ENCODE measurements around the gene DZANK1.

DNA sequence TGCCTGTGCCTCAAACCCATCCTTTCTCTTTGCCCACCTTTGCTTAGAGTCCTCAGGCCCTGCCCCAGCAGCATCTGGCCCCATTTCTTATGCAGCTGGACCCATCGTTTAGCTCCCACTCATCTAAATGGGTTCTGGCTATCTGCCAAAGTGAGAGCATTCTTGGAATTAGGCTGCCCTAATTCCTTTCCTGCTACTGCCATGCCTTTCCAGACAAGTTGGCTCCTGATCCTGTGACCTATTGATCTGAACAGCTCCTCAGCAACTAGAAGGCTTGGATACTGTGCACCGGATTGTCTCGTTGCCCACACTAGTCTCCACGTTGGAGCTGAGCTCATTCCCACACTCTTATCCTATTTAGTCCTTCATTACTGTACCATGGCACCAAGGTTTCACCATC lies 22.9 kb downstream of the DZANK1 start:
- TF ChIP-seq POLR2A (IDR thresholded peaks at IDR 0.05; ENCODE audit: low read depth, low read length) (no peak), POLR2AphosphoS5 (IDR thresholded peaks at IDR 0.05; ENCODE audit: low read depth, low read length) (no peak), TAF1 (IDR thresholded peaks at IDR 0.05; ENCODE audit: low read depth, low read length) (no peak), SPI1 (IDR thresholded peaks at IDR 0.05; ENCODE audit: low read depth, low read length) (no peak), POU2F2 (IDR thresholded peaks at IDR 0.05; ENCODE audit: low read depth, low read length) (no peak), PAX5 (IDR thresholded peaks at IDR 0.05; ENCODE audit: insufficient read depth, low read length, severe bottlenecking) (no peak)
